IMR-90 (cell line): ENCODE results near the gene HRH1. TPM values are rescaled to one million over a fixed set of nuclear protein-coding genes. Genes with fewer than 3 reads are reported as not detected.

ENCODE experiments used
- ATAC-seq: fragments of 200-7000 bp; cut with Tn5 transposase; 2 replicates; pipeline ENCODE4 v1.9.1; 2020; ENCODE audit warnings: low read depth, mild to moderate bottlenecking, moderate library complexity
- BruUV-seq: library from RNA; stranded (reverse); fragments of 400-500 nt; replicated peaks from 2 replicates; lab custom pipeline; 2021; lab: Mats Ljungman, UMichigan
- CTCF ChIA-PET: fragments of 300-600 bp; formaldehyde crosslinking; extraction: SDS; loops from one replicate; lab custom pipeline; 2021; ENCODE audit warnings: antibody characterized with exemption; lab: Yijun Ruan, JAX
- POLR2A ChIA-PET: fragments of 300-600 bp; sonication (Branson Sonifier 250); formaldehyde crosslinking; loops from one replicate; lab custom pipeline; 2022; ENCODE audit warnings: antibody characterized with exemption; ENCODE audit not compliant: unreplicated experiment; lab: Charles Lee
- DNase-seq: peaks from one replicate; pipeline ENCODE4 v3.0.0; 2013
- H2AFZ ChIP-seq: replicated peaks from 2 replicates; pipeline ENCODE3; 2013; ENCODE audit warnings: low read length, mild to moderate bottlenecking; ENCODE audit not compliant: poor library complexity
- H2AK5ac ChIP-seq: 2 replicates; pipeline ENCODE4 v1.6.1; 2013; ENCODE audit warnings: low read depth, low read length, inconsistent platforms
- H2AK9ac ChIP-seq: replicated peaks from 2 replicates; pipeline ENCODE3; 2013; ENCODE audit warnings: mild to moderate bottlenecking, low read depth, low read length, moderate library complexity; ENCODE audit not compliant: poor library complexity
- H2BK120ac ChIP-seq: 2 replicates; pipeline ENCODE4 v1.6.1; 2013; ENCODE audit warnings: low read depth, low read length, inconsistent platforms
- H2BK15ac ChIP-seq: 3 replicates; pipeline ENCODE4 v1.6.1; 2013; ENCODE audit warnings: low read depth, low read length, inconsistent platforms
- H2BK20ac ChIP-seq: 2 replicates; pipeline ENCODE4 v1.6.1; 2013; ENCODE audit warnings: low read depth, mild to moderate bottlenecking, inconsistent platforms, low read length, moderate library complexity
- H2BK5ac ChIP-seq: 2 replicates; pipeline ENCODE4 v1.6.1; 2013; ENCODE audit warnings: mild to moderate bottlenecking, low read depth, low read length, inconsistent platforms; ENCODE audit not compliant: poor library complexity, severe bottlenecking
- H3K14ac ChIP-seq: replicated peaks from 2 replicates; pipeline ENCODE4 v1.6.1; 2013; ENCODE audit warnings: low read depth, low read length, inconsistent platforms
- H3K18ac ChIP-seq: 2 replicates; pipeline ENCODE4 v1.6.1; 2013; ENCODE audit warnings: low read depth, low read length, control low read depth
- H3K23ac ChIP-seq: 2 replicates; pipeline ENCODE4 v1.6.1; 2013; ENCODE audit warnings: low read depth, low read length, inconsistent platforms
- H3K27ac ChIP-seq: 2 replicates; pipeline ENCODE4 v1.5.1; 2013; ENCODE audit warnings: mild to moderate bottlenecking, control low read depth, low read length; ENCODE audit not compliant: insufficient read depth
- H3K27me3 ChIP-seq: 2 replicates; pipeline ENCODE4 v1.6.1; 2013; ENCODE audit warnings: low read length; ENCODE audit not compliant: control insufficient read depth, insufficient read depth
- H3K36me3 ChIP-seq: 2 replicates; pipeline ENCODE4 v1.6.1; 2013; ENCODE audit warnings: low read length, mixed read lengths; ENCODE audit not compliant: control insufficient read depth, insufficient read depth
- H3K4ac ChIP-seq: 2 replicates; pipeline ENCODE4 v1.6.1; 2013; ENCODE audit warnings: low read depth, low read length, inconsistent platforms
- H3K4me1 ChIP-seq: 2 replicates; pipeline ENCODE4 v1.6.1; 2013; ENCODE audit warnings: low read length, mixed read lengths; ENCODE audit not compliant: control insufficient read depth, insufficient read depth
- H3K4me2 ChIP-seq: 2 replicates; pipeline ENCODE4 v1.6.1; 2013; ENCODE audit warnings: low read depth, mild to moderate bottlenecking, control low read depth, low read length, moderate library complexity
- H3K4me3 ChIP-seq: 2 replicates; pipeline ENCODE4 v1.5.1; 2013; ENCODE audit warnings: low read depth, mild to moderate bottlenecking, control low read depth, low read length, moderate library complexity; ENCODE audit not compliant: insufficient read depth
- H3K56ac ChIP-seq: 2 replicates; pipeline ENCODE4 v1.6.1; 2013; ENCODE audit warnings: low read length, inconsistent platforms; ENCODE audit not compliant: insufficient read depth; ENCODE audit errors: extremely low read depth
- H3K79me1 ChIP-seq, 2 experiments: 2 replicates each; pipeline ENCODE4 v1.6.1; 2013; ENCODE audit warnings: low read length in 2 of 2, inconsistent platforms in 1 of 2, low read depth in 1 of 2
- H3K9ac ChIP-seq: 2 replicates; pipeline ENCODE4 v1.6.1; 2013; ENCODE audit warnings: low read depth, low read length, control low read depth
- H3K9me1 ChIP-seq: 2 replicates; pipeline ENCODE4 v1.6.1; 2013; ENCODE audit warnings: low read length, inconsistent platforms; ENCODE audit not compliant: insufficient read depth
- H3K9me3 ChIP-seq: 2 replicates; pipeline ENCODE4 v1.6.1; 2013; ENCODE audit warnings: low read length; ENCODE audit not compliant: control insufficient read depth, insufficient read depth
- H4K20me1 ChIP-seq: 2 replicates; pipeline ENCODE4 v1.6.1; 2013; ENCODE audit warnings: low read length, inconsistent platforms; ENCODE audit not compliant: insufficient read depth
- H4K5ac ChIP-seq: 2 replicates; pipeline ENCODE4 v1.6.1; 2013; ENCODE audit warnings: mild to moderate bottlenecking, low read depth, low read length, control low read depth
- H4K8ac ChIP-seq, 2 experiments: 2 replicates each; pipeline ENCODE4 v1.6.1; 2013; ENCODE audit warnings: low read depth in 2 of 2, low read length in 2 of 2, control low read depth in 1 of 2, inconsistent platforms in 1 of 2
- H4K91ac ChIP-seq: 2 replicates; pipeline ENCODE4 v1.6.1; 2013; ENCODE audit warnings: low read depth, low read length, inconsistent platforms; ENCODE audit not compliant: insufficient read depth
- BHLHE40 ChIP-seq: fragments of 150-350 bp; IDR thresholded peaks from 2 replicates; pipeline ENCODE4 v1.6.1; 2016; ENCODE audit warnings: mild to moderate bottlenecking, low read depth, low read length
- CEBPB ChIP-seq: IDR thresholded peaks from 2 replicates; pipeline ENCODE4 v1.6.1; 2012; ENCODE audit warnings: low read depth, low read length, improper control_type of control experiment
- CHD1 ChIP-seq: IDR thresholded peaks from 2 replicates; pipeline ENCODE4 v1.6.1; 2012; ENCODE audit warnings: low read depth, low read length, improper control_type of control experiment
- CTCF ChIP-seq: conservative IDR thresholded peaks from 2 replicates; pipeline ENCODE4 v1.5.1; 2012; ENCODE audit warnings: mild to moderate bottlenecking, low read depth, low read length, improper control_type of control experiment
- MAFK ChIP-seq: IDR thresholded peaks from 2 replicates; pipeline ENCODE4 v1.6.1; 2012; ENCODE audit warnings: low read depth, low read length, improper control_type of control experiment
- MAZ ChIP-seq: IDR thresholded peaks from 2 replicates; pipeline ENCODE4 v1.6.1; 2012; ENCODE audit warnings: low read depth, mild to moderate bottlenecking, low read length, improper control_type of control experiment, moderate library complexity, borderline replicate concordance
- MXI1 ChIP-seq: IDR thresholded peaks from 2 replicates; pipeline ENCODE4 v1.6.1; 2012; ENCODE audit warnings: low read depth, mild to moderate bottlenecking, low read length, moderate library complexity, borderline replicate concordance
- NFE2L2 ChIP-seq: fragments of 150-350 bp; IDR thresholded peaks from 2 replicates; pipeline ENCODE4 v1.6.1; 2016; ENCODE audit warnings: low read depth, mild to moderate bottlenecking, low read length
- POLR2A ChIP-seq: IDR thresholded peaks from 2 replicates; pipeline ENCODE4 v1.6.1; 2012; ENCODE audit warnings: mild to moderate bottlenecking, low read depth, low read length
- RCOR1 ChIP-seq: IDR thresholded peaks from 2 replicates; pipeline ENCODE4 v1.6.1; 2012; ENCODE audit warnings: mild to moderate bottlenecking, low read length, improper control_type of control experiment; ENCODE audit not compliant: insufficient replicate concordance
- RFX5 ChIP-seq: IDR thresholded peaks from 2 replicates; pipeline ENCODE4 v1.8.0; 2012; ENCODE audit warnings: low read depth, mild to moderate bottlenecking, low read length, moderate library complexity
- WGBS, 2 experiments: methylation state at CpG; one replicate each; pipeline versions ENCODE4 v1.1.5 to v1.1.7; 2013; ENCODE audit warnings: missing lambda C conversion rate in 2 of 2; ENCODE audit not compliant: insufficient read length in 1 of 2; ENCODE audit errors: extremely low coverage in 2 of 2; 5-methylcytosine and 5-hydroxymethylcytosine counted together
- dilution Hi-C: fragments of 300-500 bp; cut with HindIII; formaldehyde crosslinking; loops from one replicate; pipeline ENCODE4 v1.14.3; 2018; ENCODE audit warnings: low sequenced_read_pairs; ENCODE audit not compliant: unreplicated experiment
- in situ Hi-C: fragments of 300-500 bp; cut with MboI; formaldehyde crosslinking; loops from 3 replicates; pipeline ENCODE4 v1.14.3; 2019; ENCODE audit warnings: low sequenced_read_pairs, inconsistent platforms, mixed read lengths
- intact Hi-C: fragments of 100-400 bp; cut with micrococcal nuclease; formaldehyde crosslinking; loops from 2 replicates; pipeline ENCODE4 v1.10.0; 2022
- polyA plus RNA-seq, 3 experiments: library from polyadenylated mRNA; depleted of rRNA; stranded (reverse); fragments of >200 nt; gene quantifications; 2 replicates each; pipeline ENCODE4 v1.2.3, GENCODE V29; 2012; ENCODE audit warnings: low replicate concordance in 1 of 3
- total RNA-seq: library from RNA; depleted of rRNA; stranded (reverse); fragments of >200 nt; gene quantifications from 2 replicates; pipeline ENCODE4 v1.2.3, GENCODE V29; 2012
- TF ChIP-seq, protein P1 (sequence below): fragments of 150-350 bp; IDR thresholded peaks from 2 replicates; pipeline ENCODE4 v1.6.1; 2017; ENCODE audit warnings: mild to moderate bottlenecking, antibody characterized with exemption, low read length, low read depth

HRH1 gene
- total and polyA plus RNA-seq, 2 of the 4 experiments (the other 2 are of a cell fraction) = 7.6 to 16.1 TPM

- Histone ChIP-seq H3K23ac (peak overlapping the region; percentile 82), H3K9ac (peak overlapping the region; percentile 25; the same call in 1 of the 2 replicates), H3K27ac (peak overlapping the region; percentile 74), H4K5ac (peak overlapping the region; percentile 70), H4K8ac (peak overlapping the region; percentile 74 to 78), H2BK20ac (peak overlapping the region; percentile 94), H3K56ac (peak overlapping the region; percentile 66; the same call in 1 of the 2 replicates), H4K20me1 (no peaks in the 10 kb centered on the region), H2AK5ac (peak overlapping the region; percentile 99), H3K4me1 (peaks cover 29% of the 10 kb centered on the region), H3K9me1 (peaks cover 47% of the 10 kb centered on the region), H3K9me3 (no peaks in the 10 kb centered on the region), H3K27me3 (no peaks in the 10 kb centered on the region), H2BK5ac (peak overlapping the region; percentile 77), H3K4me3 (no peak overlapping the region), H3K4me2 (peak overlapping the region; percentile 36; the same call in 1 of the 2 replicates), H3K18ac (peak overlapping the region; percentile 80), H2AFZ (peak overlapping the region; percentile 68), H2AK9ac (peak overlapping the region; percentile 90), H4K91ac (peak overlapping the region; percentile 92), H3K79me1 (peaks cover 44 to 85% of the 10 kb centered on the region in 2 experiments), H3K4ac (peak overlapping the region; percentile 96), H3K14ac (peak overlapping the region; percentile 88), H3K36me3 (peaks cover 14% of the 10 kb centered on the region), H2BK15ac (peak overlapping the region; percentile 72; the same call in 2 of the 3 replicates), H2BK120ac (peak overlapping the region; percentile 98)
- ChIA-PET POLR2A (no interaction called here), CTCF (interaction anchor here (0.6 to 1.4 kb wide), 3 partner anchors 16 to 109 kb away, joined by 3 to 5 read pairs (median 4); no protein-coding TSS in a partner anchor)
- intact Hi-C loops = no loop called here
- in situ Hi-C loops = loop anchor here (25.0 kb wide), 1 partner anchor 168 kb away; no protein-coding TSS in a partner anchor
- dilution Hi-C loops = no loop called here
- 38% methylated on average over 4 of the region's 13 CpGs; no CpG with 5 or more reads in 1 of the 2 experiments for WGBS, 2 experiments
- DNase-seq (peak; percentile 67), ATAC-seq (peak; percentile 40)
- BruUV-seq = no TSS peak
- TF ChIP-seq NFE2L2 (no peak), CTCF (no peak), MAFK (no peak), CHD1 (no peak), MAZ (no peak), MXI1 (no peak), RCOR1 (no peak), POLR2A (no peak), CEBPB (no peak), BHLHE40 (no peak), RFX5 (no peak)
- TF ChIP-seq, protein P1, sequence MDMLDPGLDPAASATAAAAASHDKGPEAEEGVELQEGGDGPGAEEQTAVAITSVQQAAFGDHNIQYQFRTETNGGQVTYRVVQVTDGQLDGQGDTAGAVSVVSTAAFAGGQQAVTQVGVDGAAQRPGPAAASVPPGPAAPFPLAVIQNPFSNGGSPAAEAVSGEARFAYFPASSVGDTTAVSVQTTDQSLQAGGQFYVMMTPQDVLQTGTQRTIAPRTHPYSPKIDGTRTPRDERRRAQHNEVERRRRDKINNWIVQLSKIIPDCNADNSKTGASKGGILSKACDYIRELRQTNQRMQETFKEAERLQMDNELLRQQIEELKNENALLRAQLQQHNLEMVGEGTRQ = no peak
These were observed 14.8 kb downstream of the HRH1 start for GRCh38 chr3:11168881-11169805.
